Raji (cell line): ENCODE results near the gene FIGNL2.

Experiments used
- POLR2A ChIP-seq: IDR thresholded peaks from 2 replicates; pipeline ENCODE4 v1.6.1; 2011; ENCODE audit warnings: low read depth, low read length, control low read depth; ENCODE audit not compliant: insufficient read depth

The FIGNL2 gene

GRCh38 chr12:51833448-51834227 lies 14.9 kb downstream of the FIGNL2 start:
- no peak for TF ChIP-seq POLR2A

DNA sequence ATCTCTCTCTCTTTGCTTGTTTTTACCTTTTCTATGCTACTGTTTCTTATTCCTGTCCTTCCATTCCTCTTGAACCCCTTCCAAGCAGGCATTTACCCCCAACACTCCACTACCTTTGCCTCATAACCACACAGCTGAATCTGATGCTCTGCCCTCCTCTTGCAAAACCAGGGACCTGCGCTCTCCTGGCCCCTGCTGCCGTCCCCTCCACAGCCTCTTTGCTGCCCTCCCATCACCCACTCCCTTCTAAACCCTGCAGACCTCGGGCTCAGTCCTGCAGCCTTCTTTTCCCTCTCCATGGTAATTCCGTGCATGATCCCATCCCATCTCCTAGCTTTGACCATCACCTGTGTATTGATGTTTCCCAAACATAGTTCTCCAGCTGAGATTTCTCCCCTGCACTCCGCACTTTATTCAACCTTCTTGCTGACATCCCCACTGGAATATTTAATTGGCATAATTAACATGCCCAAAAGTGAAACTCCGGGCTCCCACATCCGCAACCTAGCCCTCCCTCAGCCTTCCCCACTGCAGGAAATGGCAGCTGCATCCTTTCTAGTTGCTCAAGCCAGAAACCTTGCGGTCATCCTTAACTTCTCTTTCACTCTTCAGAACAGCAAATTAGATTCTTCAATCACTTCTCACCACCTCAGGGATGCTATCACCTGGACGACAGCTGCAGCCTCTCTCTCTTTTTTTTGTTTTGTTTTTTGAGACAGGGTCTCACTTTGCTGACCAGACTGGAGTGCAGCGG lies 16.0 kb downstream of the FIGNL2 start:
- TF ChIP-seq POLR2A = no peak

DNA sequence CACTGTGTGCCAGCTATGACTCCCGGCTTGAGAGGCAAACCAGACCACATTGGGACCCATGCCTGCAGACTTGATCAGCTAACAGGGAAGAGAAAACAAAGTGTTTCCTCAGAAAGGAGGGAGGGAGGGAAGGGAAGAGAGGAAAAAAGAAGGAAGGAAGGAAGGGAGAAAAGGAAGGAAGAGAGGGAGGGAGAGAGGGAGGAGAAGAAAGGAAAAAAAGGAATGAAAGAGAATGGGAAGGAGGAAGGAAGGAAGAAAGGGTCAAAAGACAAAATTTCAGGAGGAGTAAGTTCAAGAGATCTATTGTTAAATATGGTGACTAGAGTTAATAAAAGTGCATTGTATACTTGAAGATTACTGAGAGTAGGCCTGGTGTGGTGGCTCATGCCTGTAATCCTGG lies 18.9 kb downstream of the FIGNL2 start:
- TF ChIP-seq POLR2A = no peak

- no peak for TF ChIP-seq POLR2A
Observed at GRCh38 chr12:51829011-51829481, 19.5 kb downstream of the FIGNL2 start.

GRCh38 chr12:51827925-51828818 lies 20.3 kb downstream of the FIGNL2 start:
- no peak for TF ChIP-seq POLR2A

DNA sequence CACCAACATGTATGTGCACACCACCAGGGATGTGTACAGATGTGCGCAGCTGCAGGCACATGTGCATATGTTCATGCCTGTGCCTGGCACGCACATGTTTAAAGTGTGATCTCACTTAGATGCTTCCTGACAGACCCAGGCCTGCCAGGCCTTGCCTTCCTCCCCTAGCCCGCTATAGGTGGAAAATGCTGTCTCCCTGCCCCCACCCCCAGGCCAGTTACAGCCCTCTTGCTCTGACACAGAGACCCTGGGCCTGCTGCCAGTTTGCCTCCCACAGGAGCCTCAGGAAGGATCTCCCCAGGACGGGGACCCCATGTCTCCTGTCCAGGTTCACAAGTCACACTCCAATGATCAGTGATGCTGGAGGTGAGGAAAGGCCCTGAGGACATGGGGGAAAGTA lies 21.6 kb downstream of the FIGNL2 start:
- no peak for TF ChIP-seq POLR2A

GRCh38 chr12:51825216-51825615 lies 23.3 kb downstream of the FIGNL2 start:
- TF ChIP-seq POLR2A = no peak

- TF ChIP-seq POLR2A = no peak
Observed at GRCh38 chr12:51823875-51824565, 24.5 kb downstream of the FIGNL2 start.

DNA sequence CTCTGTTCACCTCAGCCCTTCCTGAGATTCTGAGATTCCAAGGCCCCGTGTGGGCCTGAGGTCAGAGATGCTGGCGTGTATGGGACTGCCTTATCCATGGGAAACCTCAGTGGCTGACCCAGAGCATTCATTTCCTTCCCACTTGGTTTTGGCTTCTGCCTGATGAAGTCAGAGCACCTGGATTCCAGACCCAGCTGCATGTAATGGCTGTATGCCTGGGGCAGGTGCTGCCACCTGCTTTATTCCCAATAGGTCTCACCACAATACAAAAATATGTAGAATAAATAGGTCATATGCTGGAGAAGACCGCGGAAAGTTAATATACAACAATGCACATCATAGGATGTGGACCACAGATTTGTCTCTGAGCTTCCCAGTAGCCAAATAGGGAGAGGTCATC lies 25.6 kb downstream of the FIGNL2 start:
- no peak for TF ChIP-seq POLR2A

GRCh38 chr12:51822261-51822616 lies 26.3 kb downstream of the FIGNL2 start:
- no peak for TF ChIP-seq POLR2A

DNA sequence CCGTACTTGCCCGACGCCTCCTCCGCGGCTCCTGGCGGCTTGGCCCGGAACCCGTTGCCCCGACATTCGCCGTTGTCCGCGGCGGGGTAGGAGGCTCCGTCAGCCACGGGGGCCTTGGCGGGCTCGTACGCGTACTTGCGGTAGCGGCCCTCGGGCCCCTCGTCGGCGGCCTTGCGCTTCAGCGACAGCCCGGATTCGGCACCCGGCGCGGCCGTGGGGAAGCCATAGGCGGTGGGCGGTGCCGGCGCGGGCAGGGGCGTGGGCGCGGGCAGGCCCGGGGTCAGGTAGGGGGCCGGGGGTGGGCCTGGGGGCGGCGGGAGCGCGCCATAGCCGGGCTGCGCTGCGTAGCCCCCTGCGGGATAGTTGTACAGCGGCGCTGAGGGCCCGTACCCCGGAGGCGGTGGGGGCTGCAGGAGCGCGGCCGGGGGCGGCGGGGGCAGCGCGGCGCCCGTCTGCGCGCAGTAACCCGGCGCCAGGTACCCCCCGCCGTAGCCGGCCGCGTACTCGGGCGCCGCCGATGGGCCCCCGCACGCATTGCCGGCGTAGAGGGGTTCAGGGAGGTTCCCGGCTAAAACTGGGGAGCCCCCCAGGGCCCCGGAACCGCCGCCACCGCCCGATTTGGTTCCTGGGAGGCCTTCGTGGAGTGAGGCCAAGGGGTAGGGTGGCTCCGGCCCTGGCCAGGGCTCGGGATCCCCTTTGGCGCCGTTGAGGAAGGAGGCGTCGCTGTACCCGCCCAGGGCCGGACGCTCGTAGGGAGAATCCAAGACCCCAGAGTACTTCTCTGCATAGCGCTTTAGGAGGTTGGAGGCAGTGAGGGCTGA lies 26.9 kb downstream of the FIGNL2 start:
- no peak for TF ChIP-seq POLR2A

GRCh38 chr12:51820526-51821439 lies 27.7 kb downstream of the FIGNL2 start:
- no peak for TF ChIP-seq POLR2A
